ENCODE data around the gene RARA. TPM values are rescaled to one million over a fixed set of nuclear protein-coding genes. Genes with fewer than 3 reads are reported as not detected.

RARA gene
- total and polyA plus RNA-seq, 2 of the 4 experiments (the other 2 are of a cell fraction): 9.0 to 12.7 TPM

GRCh38 chr17:40371261-40371929 is 62.4 kb downstream of the RARA start:
- Histone ChIP-seq H2AFZ (replicated peaks; ENCODE audit: low read length, poor library complexity) (peak overlapping the region; percentile 43), H2BK120ac (ENCODE audit: low read depth, low read length) (no peak overlapping the region), H2AK5ac (ENCODE audit: low read depth, low read length) (no peak overlapping the region; the same call in 1 of the 2 replicates), H3K23ac (ENCODE audit: low read depth, low read length) (no peak overlapping the region), H2BK5ac (ENCODE audit: low read depth, low read length, poor library complexity, severe bottlenecking) (no peak overlapping the region), H3K9me3 (ENCODE audit: control insufficient read depth, insufficient read depth, low read length) (0 out of 2 replicates have a peak, but pooled peaks cover 2% of the 10 kb centered on the region), H3K4ac (ENCODE audit: low read depth, low read length) (no peak overlapping the region), H4K20me1 (ENCODE audit: insufficient read depth, low read length) (no peaks in the 10 kb centered on the region), H2BK20ac (ENCODE audit: low read depth, low read length) (no peak overlapping the region), H3K9me1 (ENCODE audit: insufficient read depth, low read length) (no peaks in the 10 kb centered on the region), H3K4me2 (ENCODE audit: low read depth, low read length) (no peak overlapping the region), H3K14ac (replicated peaks; ENCODE audit: low read depth, low read length) (no peak overlapping the region), H3K79me1 (ENCODE audit: low read depth in 1 of 2, low read length in 2 of 2) (no peaks in the 10 kb centered on the region), H3K36me3 (ENCODE audit: control insufficient read depth, insufficient read depth, low read length) (no peaks in the 10 kb centered on the region), H3K56ac (ENCODE audit: extremely low read depth, insufficient read depth, low read length) (no peak overlapping the region), H3K4me1 (ENCODE audit: control insufficient read depth, insufficient read depth, low read length) (no peaks in the 10 kb centered on the region), H3K27me3 (ENCODE audit: control insufficient read depth, insufficient read depth, low read length) (no peaks in the 10 kb centered on the region), H4K91ac (ENCODE audit: insufficient read depth, low read depth, low read length) (no peak overlapping the region), H3K4me3 (ENCODE audit: insufficient read depth, low read depth, low read length) (no peak overlapping the region), H2BK15ac (ENCODE audit: low read depth, low read length) (no peak overlapping the region), H4K8ac (ENCODE audit: low read depth in 2 of 2, low read length in 2 of 2) (no peak overlapping the region), H3K27ac (ENCODE audit: insufficient read depth, low read length) (no peak overlapping the region), H3K18ac (ENCODE audit: low read depth, low read length) (no peak overlapping the region), H2AK9ac (replicated peaks; ENCODE audit: low read depth, low read length, poor library complexity) (no peak overlapping the region), H3K9ac (ENCODE audit: low read depth, low read length) (no peak overlapping the region), H4K5ac (ENCODE audit: low read depth, low read length) (no peak overlapping the region)
- ChIA-PET CTCF (interaction anchor here (1.0 kb wide), 1 partner anchor 162 kb away, joined by 3 read pairs; no protein-coding TSS in a partner anchor), POLR2A (ENCODE audit: unreplicated experiment) (no interaction called here)
- BruUV-seq (replicated peaks): no TSS peak
- no peak for DNase-seq
- in situ Hi-C loops (cut with MboI; ENCODE audit: low sequenced_read_pairs) (loop anchor here (25.0 kb wide), 2 partner anchors 416 to 1291 kb away; partner anchors contain the start of genes KRT27 and KRT28), dilution Hi-C loops (cut with HindIII; ENCODE audit: low sequenced_read_pairs, unreplicated experiment) (no loop called here), intact Hi-C loops (cut with micrococcal nuclease) (no loop called here)
- TF ChIP-seq MAFK (IDR thresholded peaks at IDR 0.05; ENCODE audit: low read depth, low read length) (no peak), CHD1 (IDR thresholded peaks at IDR 0.05; ENCODE audit: low read depth, low read length) (no peak), CTCF (conservative IDR thresholded peaks at IDR 0.05; ENCODE audit: low read depth, low read length) (no peak), USF2 (IDR thresholded peaks at IDR 0.05; ENCODE audit: low read depth, low read length) (no peak), SMC3 (IDR thresholded peaks at IDR 0.05; ENCODE audit: low read depth, low read length) (no peak), BHLHE40 (IDR thresholded peaks at IDR 0.05; ENCODE audit: low read depth, low read length) (no peak), MAZ (IDR thresholded peaks at IDR 0.05; ENCODE audit: borderline replicate concordance, low read depth, low read length) (no peak), POLR2A (IDR thresholded peaks at IDR 0.05; ENCODE audit: low read depth, low read length) (no peak), FOS (IDR thresholded peaks at IDR 0.05; ENCODE audit: low read depth, low read length) (no peak), NFE2L2 (IDR thresholded peaks at IDR 0.05; ENCODE audit: low read depth, low read length) (no peak), MXI1 (IDR thresholded peaks at IDR 0.05; ENCODE audit: borderline replicate concordance, low read depth, low read length) (no peak), RCOR1 (IDR thresholded peaks at IDR 0.05; ENCODE audit: insufficient replicate concordance, low read length) (no peak), RAD21 (IDR thresholded peaks at IDR 0.05; ENCODE audit: low read length) (no peak), ELK1 (IDR thresholded peaks at IDR 0.05; ENCODE audit: borderline replicate concordance, low read depth, low read length) (no peak), RFX5 (IDR thresholded peaks at IDR 0.05; ENCODE audit: low read depth, low read length) (no peak), CEBPB (IDR thresholded peaks at IDR 0.05; ENCODE audit: low read depth, low read length) (no peak)
- ATAC-seq (ENCODE audit: low read depth): no peak
- WGBS, 2 experiments (ENCODE audit: extremely low coverage in 2 of 2, insufficient read length in 1 of 2): no CpG with 5 or more reads among the region's 16 CpGs

Data from IMR-90 (cell line).